CD4-positive, alpha-beta T cell (primary cell): Measurements from ENCODE around the gene USP9X. TPM values are rescaled to one million over a fixed set of nuclear protein-coding genes. Genes with fewer than 3 reads are reported as not detected.

Experiments
- ATAC-seq: fragments of 200-7000 bp; cut with Tn5 transposase; one replicate; pipeline ENCODE4 v1.10.0; 2022; ENCODE audit warnings: mild to moderate bottlenecking; ENCODE audit not compliant: poor library complexity
- CTCF ChIA-PET: fragments of 350-600 bp; sonication (Branson Sonifier 250); formaldehyde crosslinking; loops from one replicate; lab custom pipeline; 2021; ENCODE audit warnings: antibody characterized with exemption, inconsistent platforms; lab: Charles Lee
- POLR2A ChIA-PET: fragments of 350-600 bp; sonication (Branson Sonifier 250); formaldehyde crosslinking; loops from one replicate; lab custom pipeline; 2021; ENCODE audit warnings: antibody characterized with exemption, inconsistent platforms; lab: Charles Lee
- DNase-seq, 14 experiments: peaks; one replicate each; pipeline ENCODE4 v3.0.0-alpha.2; 2013 to 2020; ENCODE audit warnings: mixed read lengths in 2 of 14
- H3K27ac ChIP-seq, 2 donors: one replicate each; pipeline versions ENCODE4 v1.5.1 to v1.7.0; 2013; ENCODE audit warnings: low read length in 2 of 2, low read depth in 1 of 2, mild to moderate bottlenecking in 1 of 2
- H3K27me3 ChIP-seq, 2 experiments: 1 replicate in 1 of 2; 2 replicates in 1 of 2; pipeline versions ENCODE4 v1.6.1 to v1.7.0; 2013; ENCODE audit warnings: low read length in 2 of 2, control low read depth in 1 of 2, mild to moderate bottlenecking in 1 of 2, moderate library complexity in 1 of 2; ENCODE audit not compliant: insufficient read depth in 2 of 2, control insufficient read depth in 1 of 2
- H3K36me3 ChIP-seq: one replicate; pipeline ENCODE4 v1.6.1; 2013; ENCODE audit warnings: low read length, control low read depth; ENCODE audit not compliant: insufficient read depth
- H3K4me1 ChIP-seq: one replicate; pipeline ENCODE4 v1.6.1; 2013; ENCODE audit warnings: low read length, control low read depth; ENCODE audit not compliant: insufficient read depth
- H3K4me3 ChIP-seq: one replicate; pipeline ENCODE4 v1.5.1; 2013; ENCODE audit warnings: mild to moderate bottlenecking, low read length, moderate library complexity
- H3K9me3 ChIP-seq, 2 experiments: 1 replicate in 1 of 2; 2 replicates in 1 of 2; pipeline versions ENCODE4 v1.6.1 to v1.7.0; 2013; ENCODE audit warnings: low read length in 2 of 2, mild to moderate bottlenecking in 2 of 2, control low read depth in 1 of 2, moderate library complexity in 1 of 2; ENCODE audit not compliant: control insufficient read depth in 1 of 2, insufficient read depth in 1 of 2
- H3K27ac Mint-ChIP-seq: one replicate; pipeline ENCODE4 v1.8.0; 2020; ENCODE audit warnings: mixed read lengths
- H3K27me3 Mint-ChIP-seq: one replicate; pipeline ENCODE4 v1.8.0; 2021; ENCODE audit warnings: mixed read lengths
- H3K36me3 Mint-ChIP-seq: one replicate; pipeline ENCODE4 v1.8.0; 2021; ENCODE audit warnings: low read depth, mixed read lengths
- H3K4me1 Mint-ChIP-seq: one replicate; pipeline ENCODE4 v1.8.0; 2021; ENCODE audit warnings: low read depth, mixed read lengths
- H3K4me3 Mint-ChIP-seq: one replicate; pipeline ENCODE4 v1.8.0; 2020; ENCODE audit warnings: mild to moderate bottlenecking, mixed read lengths
- H3K9me3 Mint-ChIP-seq: one replicate; pipeline ENCODE4 v1.8.0; 2020; ENCODE audit warnings: mixed read lengths
- intact Hi-C, 2 experiments: fragments of 100-400 bp; cut with DNase I in 1 of 2; cut with micrococcal nuclease in 1 of 2; formaldehyde crosslinking; loops; one replicate each; pipeline versions ENCODE4 v1.15.1 to v1.9.0; 2023 to 2025; cut with DNase I, micrococcal nuclease
- total RNA-seq, 174 experiments: library from RNA in 2 of 174; stranded (reverse) in 2 of 174; gene quantifications; one replicate each; pipeline ENCODE4 v1.2.3 and lab custom pipeline; 2021 to 2026
- TF ChIP-seq, protein P1 (sequence below): fragments of 200-600 bp; IDR thresholded peaks from one replicate; pipeline ENCODE4 v1.8.0; 2022; ENCODE audit warnings: antibody characterized with exemption, mild to moderate bottlenecking

Gene USP9X
- total RNA-seq, 2 experiments from 2014 or later, result 70.4 to 74.8 TPM

DNA sequence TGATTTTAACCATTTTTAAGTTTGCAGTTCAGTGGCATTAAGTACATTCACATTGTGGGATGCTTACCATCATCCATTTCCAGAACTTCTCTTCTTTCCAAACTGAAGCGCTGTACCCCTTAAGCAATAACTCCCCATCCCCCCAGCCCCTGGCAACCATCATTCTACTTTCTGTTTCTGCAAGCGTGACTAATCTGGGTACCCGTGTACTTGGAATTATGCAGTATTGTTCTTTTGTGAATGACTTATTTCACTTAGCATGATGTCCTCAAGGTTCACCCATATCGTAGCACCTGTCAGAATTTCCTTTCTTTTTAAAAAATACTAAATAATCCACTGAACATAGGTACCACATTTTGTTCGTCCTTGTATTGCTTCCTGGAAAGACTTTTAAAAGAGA lies 32.9 kb downstream of the USP9X start:
- H3K27ac ChIP-seq, result no peak overlapping the region
- H3K27ac Mint-ChIP-seq, result peak overlapping the region; percentile 80

DNA sequence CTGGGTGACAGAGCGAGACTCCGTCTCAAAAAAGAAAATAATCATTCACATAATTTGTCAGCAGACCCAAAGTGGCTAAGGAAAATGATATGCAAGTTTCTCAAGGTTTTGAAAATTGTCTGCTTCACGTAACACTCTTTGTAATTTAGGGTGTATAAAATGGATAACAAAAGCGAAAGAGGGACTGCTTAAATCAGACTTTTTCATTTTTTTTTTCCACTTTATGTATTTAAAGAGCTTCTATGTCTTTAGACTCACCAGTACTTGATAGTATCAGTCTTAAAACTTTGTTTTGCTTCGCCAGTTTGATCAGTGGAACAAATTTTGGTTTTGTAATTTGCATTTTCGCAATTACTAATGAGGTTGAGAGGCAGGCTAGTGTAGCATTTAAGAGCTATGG lies 34.6 kb downstream of the USP9X start:
- Mint-ChIP-seq H3K27me3 (no peaks in the 10 kb centered on the region), H3K27ac (no peak overlapping the region), H3K4me1 (peaks cover 74% of the 10 kb centered on the region), H3K36me3 (peaks cover 14% of the 10 kb centered on the region), H3K9me3 (no peaks in the 10 kb centered on the region), H3K4me3 (peak overlapping the region; percentile 51)
- ATAC-seq, result no peak
- no peak overlapping the region for H3K27ac ChIP-seq
- H3K36me3 ChIP-seq, result peaks cover 3% of the 10 kb centered on the region
- H3K4me1 ChIP-seq, result peaks cover 35% of the 10 kb centered on the region
- TF ChIP-seq, protein P1, sequence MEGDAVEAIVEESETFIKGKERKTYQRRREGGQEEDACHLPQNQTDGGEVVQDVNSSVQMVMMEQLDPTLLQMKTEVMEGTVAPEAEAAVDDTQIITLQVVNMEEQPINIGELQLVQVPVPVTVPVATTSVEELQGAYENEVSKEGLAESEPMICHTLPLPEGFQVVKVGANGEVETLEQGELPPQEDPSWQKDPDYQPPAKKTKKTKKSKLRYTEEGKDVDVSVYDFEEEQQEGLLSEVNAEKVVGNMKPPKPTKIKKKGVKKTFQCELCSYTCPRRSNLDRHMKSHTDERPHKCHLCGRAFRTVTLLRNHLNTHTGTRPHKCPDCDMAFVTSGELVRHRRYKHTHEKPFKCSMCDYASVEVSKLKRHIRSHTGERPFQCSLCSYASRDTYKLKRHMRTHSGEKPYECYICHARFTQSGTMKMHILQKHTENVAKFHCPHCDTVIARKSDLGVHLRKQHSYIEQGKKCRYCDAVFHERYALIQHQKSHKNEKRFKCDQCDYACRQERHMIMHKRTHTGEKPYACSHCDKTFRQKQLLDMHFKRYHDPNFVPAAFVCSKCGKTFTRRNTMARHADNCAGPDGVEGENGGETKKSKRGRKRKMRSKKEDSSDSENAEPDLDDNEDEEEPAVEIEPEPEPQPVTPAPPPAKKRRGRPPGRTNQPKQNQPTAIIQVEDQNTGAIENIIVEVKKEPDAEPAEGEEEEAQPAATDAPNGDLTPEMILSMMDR, result no peak
- DNase-seq, result no peak
- H3K4me3 ChIP-seq, result no peak overlapping the region
- POLR2A ChIA-PET, result interaction anchor here (1.3 kb wide), 1 partner anchor 35 kb away, joined by 4 read pairs; no protein-coding TSS in a partner anchor
- CTCF ChIA-PET, result interaction anchor here (0.5 kb wide), 1 partner anchor 423 kb away, joined by 3 read pairs; no protein-coding TSS in a partner anchor
- H3K27me3 ChIP-seq, result no peaks in the 10 kb centered on the region
- intact Hi-C loops, result loop anchor here (5.0 to 10.0 kb wide), 5 partner anchors 105 to 468 kb away; no protein-coding TSS in a partner anchor
- H3K9me3 ChIP-seq, result no peaks in the 10 kb centered on the region

More for the DNA sequence above, 32.9 kb downstream of the USP9X start:
- Mint-ChIP-seq H3K4me3 (peak overlapping the region; percentile 77), H3K9me3 (no peaks in the 10 kb centered on the region), H3K4me1 (peaks cover 76% of the 10 kb centered on the region), H3K36me3 (peaks cover 3% of the 10 kb centered on the region), H3K27me3 (no peaks in the 10 kb centered on the region)
- H3K4me3 ChIP-seq, result no peak overlapping the region
- CTCF ChIA-PET, result no interaction called here
- peak in 1 of 14 experiments; percentile 49 for DNase-seq
- H3K27me3 ChIP-seq, result no peaks in the 10 kb centered on the region
- intact Hi-C loops, result loop anchor here (5.0 to 10.0 kb wide), 5 partner anchors 103 to 466 kb away; no protein-coding TSS in a partner anchor
- no peaks in the 10 kb centered on the region for H3K9me3 ChIP-seq
- POLR2A ChIA-PET, result no interaction called here
- ATAC-seq, result no peak
- no peaks in the 10 kb centered on the region for H3K36me3 ChIP-seq
- peaks cover 41% of the 10 kb centered on the region for H3K4me1 ChIP-seq
- TF ChIP-seq, protein P1, result no peak

DNA sequence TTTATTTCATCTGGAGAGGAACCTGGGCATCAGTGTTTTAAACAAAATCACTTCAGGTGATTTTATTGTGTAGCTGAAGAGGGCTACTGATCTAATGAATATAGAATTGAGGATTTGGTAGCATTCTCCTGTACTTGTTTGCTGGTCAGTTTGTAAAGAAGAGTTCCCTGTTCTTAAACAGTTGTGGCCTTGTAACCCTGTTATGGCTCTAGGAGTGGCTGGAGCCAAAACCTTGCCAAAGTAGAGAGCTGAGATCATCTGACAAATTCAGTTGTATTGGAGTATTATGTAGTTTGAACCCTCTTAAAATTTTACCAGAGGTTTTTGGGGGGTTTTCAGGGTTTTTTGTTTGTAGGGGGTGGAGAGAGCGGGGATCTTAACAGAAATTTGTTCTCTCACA lies 36.5 kb downstream of the USP9X start:
- no peak for DNase-seq
- ChIA-PET CTCF (no interaction called here), POLR2A (no interaction called here)
- Histone ChIP-seq H3K27me3 (no peaks in the 10 kb centered on the region), H3K27ac (no peak overlapping the region), H3K4me1 (peaks cover 35% of the 10 kb centered on the region), H3K4me3 (no peak overlapping the region), H3K9me3 (no peaks in the 10 kb centered on the region), H3K36me3 (peaks cover 3% of the 10 kb centered on the region)
- no peak for ATAC-seq
- H3K9me3 Mint-ChIP-seq, result no peaks in the 10 kb centered on the region
- no peaks in the 10 kb centered on the region for H3K27me3 Mint-ChIP-seq
- H3K4me1 Mint-ChIP-seq, result peaks cover 68% of the 10 kb centered on the region
- H3K36me3 Mint-ChIP-seq, result peaks cover 31% of the 10 kb centered on the region
- no peak overlapping the region for H3K4me3 Mint-ChIP-seq
- peak overlapping the region; percentile 64 for H3K27ac Mint-ChIP-seq
- TF ChIP-seq, protein P1, result no peak
- intact Hi-C loops, result no loop called here
